A673 (cell line): ENCODE data around the gene CDON.

ENCODE experiments used
- CTCF ChIP-seq: fragments of 300-800, 200-600 bp; sonication (generic); conservative IDR thresholded peaks from 2 replicates; pipeline ENCODE4 v1.5.1; 2017; ENCODE audit warnings: low read depth, mild to moderate bottlenecking, antibody characterized with exemption, low read length, moderate library complexity, mixed read lengths
- EZH2 ChIP-seq: fragments of 200-600 bp; sonication (generic); IDR thresholded peaks from 2 replicates; pipeline ENCODE4 v1.6.1; 2017; ENCODE audit warnings: borderline replicate concordance, low read depth, mild to moderate bottlenecking, mixed read lengths, antibody characterized with exemption, low read length; ENCODE audit not compliant: poor library complexity, severe bottlenecking

- TF ChIP-seq CTCF, result no peak
- no peak for TF ChIP-seq EZH2
Observed at GRCh38 chr11:126034933-126035425, 27.7 kb downstream of the CDON start.
